HG03469 (cell line): ENCODE measurements around the gene SORBS1.

Experiments
- ATAC-seq: cut with Tn5 transposase; IDR thresholded peaks from one replicate; pipeline ENCODE4 v1.9.1; 2021; ENCODE audit warnings: mild to moderate bottlenecking, moderate library complexity, moderate number of reproducible peaks; ENCODE audit not compliant: unreplicated experiment

SORBS1 gene

GRCh38 chr10:95542330-95542729 is 18.8 kb downstream of the SORBS1 start:
- ATAC-seq, result no peak

GRCh38 chr10:95540514-95541052 is 20.6 kb downstream of the SORBS1 start:
- no peak for ATAC-seq

GRCh38 chr10:95539560-95540284 is 21.4 kb downstream of the SORBS1 start:
- ATAC-seq, result no peak

- no peak for ATAC-seq
Observed at GRCh38 chr10:95538412-95538811, 22.8 kb downstream of the SORBS1 start.

- no peak for ATAC-seq
Observed at GRCh38 chr10:95537542-95537927, 23.6 kb downstream of the SORBS1 start.

GRCh38 chr10:95536894-95537541 is 24.2 kb downstream of the SORBS1 start:
- no peak for ATAC-seq

GRCh38 chr10:95536017-95536416 is 25.2 kb downstream of the SORBS1 start:
- no peak for ATAC-seq

GRCh38 chr10:95535526-95535925 is 25.6 kb downstream of the SORBS1 start:
- ATAC-seq, result no peak

GRCh38 chr10:95533590-95533989 is 27.6 kb downstream of the SORBS1 start:
- ATAC-seq, result no peak

GRCh38 chr10:95532536-95532935 is 28.6 kb downstream of the SORBS1 start:
- ATAC-seq, result no peak

- no peak for ATAC-seq
Observed at GRCh38 chr10:95531994-95532399, 29.2 kb downstream of the SORBS1 start.

GRCh38 chr10:95531058-95531809 is 29.9 kb downstream of the SORBS1 start:
- no peak for ATAC-seq

- no peak for ATAC-seq
Observed at GRCh38 chr10:95530561-95530960, 30.6 kb downstream of the SORBS1 start.

- no peak for ATAC-seq
Observed at GRCh38 chr10:95530029-95530428, 31.1 kb downstream of the SORBS1 start.

- ATAC-seq, result no peak
Observed at GRCh38 chr10:95526044-95526443, 35.1 kb downstream of the SORBS1 start.

GRCh38 chr10:95525033-95525418 is 36.1 kb downstream of the SORBS1 start:
- ATAC-seq, result no peak

- ATAC-seq, result no peak
Observed at GRCh38 chr10:95524358-95525032, 36.7 kb downstream of the SORBS1 start.

- ATAC-seq, result no peak
Observed at GRCh38 chr10:95522117-95522516, 39.1 kb downstream of the SORBS1 start.

GRCh38 chr10:95520617-95521016 is 40.6 kb downstream of the SORBS1 start:
- no peak for ATAC-seq

- no peak for ATAC-seq
Observed at GRCh38 chr10:95518455-95519452, 42.4 kb downstream of the SORBS1 start.
